SK-N-SH treated with all-trans-retinoic acid at 6 μM for 48 hours (cell line): ENCODE measurements around the gene RIC8A.

ENCODE experiments used
- ATAC-seq: fragments of 200-7000 bp; cut with Tn5 transposase; 3 replicates; pipeline ENCODE4 v1.9.1; 2020; ENCODE audit warnings: mild to moderate bottlenecking, moderate library complexity
- BACH2 ChIP-seq: fragments of 250-450 bp; sonication (Bioruptor Pico); IDR thresholded peaks from 2 replicates; pipeline ENCODE4 v1.9.0; 2021; ENCODE audit warnings: mild to moderate bottlenecking, borderline replicate concordance
- CSDC2 ChIP-seq: fragments of 250-450 bp; sonication (Bioruptor Pico); IDR thresholded peaks from 2 replicates; pipeline ENCODE4 v1.5.0; 2020; ENCODE audit warnings: mild to moderate bottlenecking, moderate library complexity
- ESRRG ChIP-seq: fragments of 250-450 bp; sonication (Bioruptor Pico); IDR thresholded peaks from 2 replicates; pipeline ENCODE4 v1.6.1; 2021; ENCODE audit warnings: mild to moderate bottlenecking
- GLIS3 ChIP-seq: fragments of 250-450 bp; sonication (Bioruptor Pico); IDR thresholded peaks from 2 replicates; pipeline ENCODE4 v1.5.0; 2020; ENCODE audit warnings: mild to moderate bottlenecking, moderate library complexity
- ISL1 ChIP-seq: fragments of 250-450 bp; sonication (Bioruptor Pico); IDR thresholded peaks from 2 replicates; pipeline ENCODE4 v2.1.2; 2022; ENCODE audit warnings: mild to moderate bottlenecking, moderate library complexity
- OSR1 ChIP-seq: fragments of 250-450 bp; sonication (Bioruptor Pico); IDR thresholded peaks from 2 replicates; pipeline ENCODE4 v1.8.0; 2022; ENCODE audit warnings: moderate library complexity, mild to moderate bottlenecking, inconsistent platforms
- PATZ1 ChIP-seq: fragments of 250-450 bp; sonication (Bioruptor Pico); IDR thresholded peaks from 2 replicates; pipeline ENCODE4 v1.8.0; 2020; ENCODE audit warnings: mild to moderate bottlenecking, moderate library complexity, borderline replicate concordance
- PPARA ChIP-seq: fragments of 250-450 bp; sonication (Bioruptor Pico); IDR thresholded peaks from 2 replicates; pipeline ENCODE4 v1.5.0; 2020; ENCODE audit warnings: mild to moderate bottlenecking, borderline replicate concordance
- SNAI2 ChIP-seq: fragments of 250-450 bp; sonication (Bioruptor Pico); IDR thresholded peaks from 2 replicates; pipeline ENCODE4 v1.5.0; 2020; ENCODE audit warnings: mild to moderate bottlenecking, moderate library complexity
- TCF4 ChIP-seq: fragments of 250-450 bp; sonication (Bioruptor Pico); IDR thresholded peaks from 2 replicates; pipeline ENCODE4 v1.8.0; 2021; ENCODE audit warnings: mild to moderate bottlenecking, moderate library complexity, borderline replicate concordance
- TOX ChIP-seq: fragments of 250-450 bp; sonication (Bioruptor Pico); IDR thresholded peaks from 2 replicates; pipeline ENCODE4 v1.8.0; 2021; ENCODE audit warnings: mild to moderate bottlenecking, moderate library complexity, borderline replicate concordance
- TSHZ2 ChIP-seq: fragments of 250-450 bp; sonication (Bioruptor Pico); IDR thresholded peaks from 2 replicates; pipeline ENCODE4 v1.5.0; 2020; ENCODE audit warnings: mild to moderate bottlenecking, moderate library complexity
- ZFP3 ChIP-seq: fragments of 250-450 bp; sonication (Bioruptor Pico); IDR thresholded peaks from 2 replicates; pipeline ENCODE4 v1.5.0; 2020; ENCODE audit warnings: mild to moderate bottlenecking, moderate library complexity
- ZFP30 ChIP-seq: fragments of 450-650 bp; formaldehyde crosslinking; IDR thresholded peaks from 2 replicates; pipeline ENCODE4 v1.5.0; 2022; ENCODE audit warnings: mild to moderate bottlenecking, moderate library complexity
- ZNF565 ChIP-seq: fragments of 450-650 bp; formaldehyde crosslinking; conservative IDR thresholded peaks from 2 replicates; pipeline ENCODE4 v1.5.0; 2020; ENCODE audit warnings: low read depth, mild to moderate bottlenecking, moderate library complexity
- ZNF70 ChIP-seq: fragments of 450-650 bp; formaldehyde crosslinking; IDR thresholded peaks from 2 replicates; pipeline ENCODE4 v1.5.0; 2020; ENCODE audit warnings: mild to moderate bottlenecking, moderate library complexity
- ZNF8 ChIP-seq: fragments of 450-650 bp; formaldehyde crosslinking; IDR thresholded peaks from 2 replicates; pipeline ENCODE4 v1.5.0; 2020; ENCODE audit warnings: mild to moderate bottlenecking, moderate library complexity
- TF ChIP-seq, protein P1 (sequence below): fragments of 250-450 bp; sonication (Bioruptor Pico); IDR thresholded peaks from 2 replicates; pipeline ENCODE4 v1.8.0; 2021; ENCODE audit warnings: low read depth, mild to moderate bottlenecking, moderate library complexity, borderline replicate concordance

Gene RIC8A

GRCh38 chr11:203056-203944 lies 4.2 kb upstream of the RIC8A start (continued):
- TF ChIP-seq TSHZ2 (CRISPR knock-in tag) (no peak), ZNF8 (CRISPR knock-in tag) (no peak), ZFP3 (CRISPR knock-in tag) (no peak), OSR1 (CRISPR knock-in tag) (no peak)

DNA sequence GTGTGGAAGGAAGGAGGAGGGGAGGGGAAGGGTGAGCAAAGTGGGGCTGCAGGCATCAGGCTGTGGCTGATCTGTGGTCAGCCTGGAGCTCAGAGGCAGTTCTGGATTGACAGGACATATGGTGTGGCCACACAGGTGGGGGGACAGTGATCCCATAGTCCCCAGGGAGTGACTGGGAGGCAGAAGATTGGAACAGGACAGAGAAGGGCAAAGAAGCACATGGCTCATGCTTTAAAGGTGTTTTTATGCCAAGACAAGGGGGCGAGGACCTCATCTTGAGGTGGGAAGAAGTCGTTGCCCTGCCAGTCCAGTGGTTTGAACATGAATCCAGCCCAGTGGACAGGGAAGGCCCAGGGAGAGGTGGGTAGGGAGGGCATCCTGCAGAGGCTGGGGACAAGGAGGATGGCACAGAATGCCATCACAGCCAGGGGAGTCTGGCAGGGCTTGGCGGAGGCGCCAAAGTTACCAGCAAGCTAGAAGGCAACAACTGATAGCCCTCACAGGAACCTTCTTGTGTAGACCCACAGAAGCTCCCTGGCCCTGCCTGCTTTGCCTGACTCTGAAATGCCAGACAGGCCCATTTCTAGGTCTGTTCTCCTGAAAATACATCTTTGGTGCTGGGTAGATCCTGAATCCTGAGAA lies 3.4 kb upstream of the RIC8A start:
- TF ChIP-seq TCF4 = no peak
- no peak for TF ChIP-seq ISL1 (CRISPR knock-in tag)
- TF ChIP-seq TSHZ2 (CRISPR knock-in tag) = no peak
- ATAC-seq = no peak

GRCh38 chr11:204587-205109 lies 2.9 kb upstream of the RIC8A start:
- TF ChIP-seq TOX (CRISPR knock-in tag) (no peak), PATZ1 (CRISPR knock-in tag) (no peak), ZNF70 (CRISPR knock-in tag) (no peak), SNAI2 (CRISPR knock-in tag) (no peak), ISL1 (CRISPR knock-in tag) (no peak), PPARA (CRISPR knock-in tag) (no peak), ZFP3 (CRISPR knock-in tag) (no peak), CSDC2 (CRISPR knock-in tag) (no peak), ZNF565 (CRISPR knock-in tag) (no peak), ESRRG (CRISPR knock-in tag) (no peak), GLIS3 (CRISPR knock-in tag) (no peak), TCF4 (no peak), ZFP30 (no peak)
- ATAC-seq = no peak

- no peak for ATAC-seq
- no peak for TF ChIP-seq ZNF565 (CRISPR knock-in tag)
- TF ChIP-seq, protein P1, sequence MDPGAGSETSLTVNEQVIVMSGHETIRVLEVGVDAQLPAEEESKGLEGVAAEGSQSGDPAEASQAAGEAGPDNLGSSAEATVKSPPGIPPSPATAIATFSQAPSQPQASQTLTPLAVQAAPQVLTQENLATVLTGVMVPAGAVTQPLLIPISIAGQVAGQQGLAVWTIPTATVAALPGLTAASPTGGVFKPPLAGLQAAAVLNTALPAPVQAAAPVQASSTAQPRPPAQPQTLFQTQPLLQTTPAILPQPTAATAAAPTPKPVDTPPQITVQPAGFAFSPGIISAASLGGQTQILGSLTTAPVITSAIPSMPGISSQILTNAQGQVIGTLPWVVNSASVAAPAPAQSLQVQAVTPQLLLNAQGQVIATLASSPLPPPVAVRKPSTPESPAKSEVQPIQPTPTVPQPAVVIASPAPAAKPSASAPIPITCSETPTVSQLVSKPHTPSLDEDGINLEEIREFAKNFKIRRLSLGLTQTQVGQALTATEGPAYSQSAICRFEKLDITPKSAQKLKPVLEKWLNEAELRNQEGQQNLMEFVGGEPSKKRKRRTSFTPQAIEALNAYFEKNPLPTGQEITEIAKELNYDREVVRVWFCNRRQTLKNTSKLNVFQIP (CRISPR knock-in tag) = no peak
- no peak for TF ChIP-seq ZFP30
- TF ChIP-seq SNAI2 (CRISPR knock-in tag) = no peak
- TF ChIP-seq BACH2 (CRISPR knock-in tag) = no peak
- TF ChIP-seq TCF4 = no peak
- no peak for TF ChIP-seq PATZ1 (CRISPR knock-in tag)
- TF ChIP-seq ESRRG (CRISPR knock-in tag) = no peak
- TF ChIP-seq PPARA (CRISPR knock-in tag) = no peak
Observed at GRCh38 chr11:205221-206001, 2.1 kb upstream of the RIC8A start.
